IMR-90 (cell line): Measurements from ENCODE around the gene PRR33. TPM values are rescaled to one million over a fixed set of nuclear protein-coding genes. Genes with fewer than 3 reads are reported as not detected.
"Not testable (repeated sequence)": the region's sequence is repeated elsewhere in the genome, so short reads cannot be mapped to it uniquely, and the experiment has no call there.

ENCODE experiments used
- ATAC-seq: fragments of 200-7000 bp; cut with Tn5 transposase; 2 replicates; pipeline ENCODE4 v1.9.1; 2020; ENCODE audit warnings: low read depth, mild to moderate bottlenecking, moderate library complexity
- BruUV-seq: library from RNA; stranded (reverse); fragments of 400-500 nt; replicated peaks from 2 replicates; lab custom pipeline; 2021; lab: Mats Ljungman, UMichigan
- CTCF ChIA-PET: fragments of 300-600 bp; formaldehyde crosslinking; extraction: SDS; loops from one replicate; lab custom pipeline; 2021; ENCODE audit warnings: antibody characterized with exemption; lab: Yijun Ruan, JAX
- POLR2A ChIA-PET: fragments of 300-600 bp; sonication (Branson Sonifier 250); formaldehyde crosslinking; loops from one replicate; lab custom pipeline; 2022; ENCODE audit warnings: antibody characterized with exemption; ENCODE audit not compliant: unreplicated experiment; lab: Charles Lee
- DNase-seq: peaks from one replicate; pipeline ENCODE4 v3.0.0; 2013
- H2AFZ ChIP-seq: replicated peaks from 2 replicates; pipeline ENCODE3; 2013; ENCODE audit warnings: low read length, mild to moderate bottlenecking; ENCODE audit not compliant: poor library complexity
- H2AK5ac ChIP-seq: 2 replicates; pipeline ENCODE4 v1.6.1; 2013; ENCODE audit warnings: low read depth, low read length, inconsistent platforms
- H2AK9ac ChIP-seq: replicated peaks from 2 replicates; pipeline ENCODE3; 2013; ENCODE audit warnings: mild to moderate bottlenecking, low read depth, low read length, moderate library complexity; ENCODE audit not compliant: poor library complexity
- H2BK120ac ChIP-seq: 2 replicates; pipeline ENCODE4 v1.6.1; 2013; ENCODE audit warnings: low read depth, low read length, inconsistent platforms
- H2BK15ac ChIP-seq: 3 replicates; pipeline ENCODE4 v1.6.1; 2013; ENCODE audit warnings: low read depth, low read length, inconsistent platforms
- H2BK20ac ChIP-seq: 2 replicates; pipeline ENCODE4 v1.6.1; 2013; ENCODE audit warnings: low read depth, mild to moderate bottlenecking, inconsistent platforms, low read length, moderate library complexity
- H2BK5ac ChIP-seq: 2 replicates; pipeline ENCODE4 v1.6.1; 2013; ENCODE audit warnings: mild to moderate bottlenecking, low read depth, low read length, inconsistent platforms; ENCODE audit not compliant: poor library complexity, severe bottlenecking
- H3K14ac ChIP-seq: replicated peaks from 2 replicates; pipeline ENCODE4 v1.6.1; 2013; ENCODE audit warnings: low read depth, low read length, inconsistent platforms
- H3K18ac ChIP-seq: 2 replicates; pipeline ENCODE4 v1.6.1; 2013; ENCODE audit warnings: low read depth, low read length, control low read depth
- H3K23ac ChIP-seq: 2 replicates; pipeline ENCODE4 v1.6.1; 2013; ENCODE audit warnings: low read depth, low read length, inconsistent platforms
- H3K27ac ChIP-seq: 2 replicates; pipeline ENCODE4 v1.5.1; 2013; ENCODE audit warnings: mild to moderate bottlenecking, control low read depth, low read length; ENCODE audit not compliant: insufficient read depth
- H3K27me3 ChIP-seq: 2 replicates; pipeline ENCODE4 v1.6.1; 2013; ENCODE audit warnings: low read length; ENCODE audit not compliant: control insufficient read depth, insufficient read depth
- H3K36me3 ChIP-seq: 2 replicates; pipeline ENCODE4 v1.6.1; 2013; ENCODE audit warnings: low read length, mixed read lengths; ENCODE audit not compliant: control insufficient read depth, insufficient read depth
- H3K4ac ChIP-seq: 2 replicates; pipeline ENCODE4 v1.6.1; 2013; ENCODE audit warnings: low read depth, low read length, inconsistent platforms
- H3K4me1 ChIP-seq: 2 replicates; pipeline ENCODE4 v1.6.1; 2013; ENCODE audit warnings: low read length, mixed read lengths; ENCODE audit not compliant: control insufficient read depth, insufficient read depth
- H3K4me2 ChIP-seq: 2 replicates; pipeline ENCODE4 v1.6.1; 2013; ENCODE audit warnings: low read depth, mild to moderate bottlenecking, control low read depth, low read length, moderate library complexity
- H3K4me3 ChIP-seq: 2 replicates; pipeline ENCODE4 v1.5.1; 2013; ENCODE audit warnings: low read depth, mild to moderate bottlenecking, control low read depth, low read length, moderate library complexity; ENCODE audit not compliant: insufficient read depth
- H3K56ac ChIP-seq: 2 replicates; pipeline ENCODE4 v1.6.1; 2013; ENCODE audit warnings: low read length, inconsistent platforms; ENCODE audit not compliant: insufficient read depth; ENCODE audit errors: extremely low read depth
- H3K79me1 ChIP-seq, 2 experiments: 2 replicates each; pipeline ENCODE4 v1.6.1; 2013; ENCODE audit warnings: low read length in 2 of 2, inconsistent platforms in 1 of 2, low read depth in 1 of 2
- H3K9ac ChIP-seq: 2 replicates; pipeline ENCODE4 v1.6.1; 2013; ENCODE audit warnings: low read depth, low read length, control low read depth
- H3K9me1 ChIP-seq: 2 replicates; pipeline ENCODE4 v1.6.1; 2013; ENCODE audit warnings: low read length, inconsistent platforms; ENCODE audit not compliant: insufficient read depth
- H3K9me3 ChIP-seq: 2 replicates; pipeline ENCODE4 v1.6.1; 2013; ENCODE audit warnings: low read length; ENCODE audit not compliant: control insufficient read depth, insufficient read depth
- H4K20me1 ChIP-seq: 2 replicates; pipeline ENCODE4 v1.6.1; 2013; ENCODE audit warnings: low read length, inconsistent platforms; ENCODE audit not compliant: insufficient read depth
- H4K5ac ChIP-seq: 2 replicates; pipeline ENCODE4 v1.6.1; 2013; ENCODE audit warnings: mild to moderate bottlenecking, low read depth, low read length, control low read depth
- H4K8ac ChIP-seq, 2 experiments: 2 replicates each; pipeline ENCODE4 v1.6.1; 2013; ENCODE audit warnings: low read depth in 2 of 2, low read length in 2 of 2, control low read depth in 1 of 2, inconsistent platforms in 1 of 2
- H4K91ac ChIP-seq: 2 replicates; pipeline ENCODE4 v1.6.1; 2013; ENCODE audit warnings: low read depth, low read length, inconsistent platforms; ENCODE audit not compliant: insufficient read depth
- WGBS, 2 experiments: methylation state at CpG; one replicate each; pipeline versions ENCODE4 v1.1.5 to v1.1.7; 2013; ENCODE audit warnings: missing lambda C conversion rate in 2 of 2; ENCODE audit not compliant: insufficient read length in 1 of 2; ENCODE audit errors: extremely low coverage in 2 of 2; 5-methylcytosine and 5-hydroxymethylcytosine counted together
- dilution Hi-C: fragments of 300-500 bp; cut with HindIII; formaldehyde crosslinking; loops from one replicate; pipeline ENCODE4 v1.14.3; 2018; ENCODE audit warnings: low sequenced_read_pairs; ENCODE audit not compliant: unreplicated experiment
- in situ Hi-C: fragments of 300-500 bp; cut with MboI; formaldehyde crosslinking; loops from 3 replicates; pipeline ENCODE4 v1.14.3; 2019; ENCODE audit warnings: low sequenced_read_pairs, inconsistent platforms, mixed read lengths
- intact Hi-C: fragments of 100-400 bp; cut with micrococcal nuclease; formaldehyde crosslinking; loops from 2 replicates; pipeline ENCODE4 v1.10.0; 2022
- polyA plus RNA-seq, 3 experiments: library from polyadenylated mRNA; depleted of rRNA; stranded (reverse); fragments of >200 nt; gene quantifications; 2 replicates each; pipeline ENCODE4 v1.2.3, GENCODE V29; 2012; ENCODE audit warnings: low replicate concordance in 1 of 3
- total RNA-seq: library from RNA; depleted of rRNA; stranded (reverse); fragments of >200 nt; gene quantifications from 2 replicates; pipeline ENCODE4 v1.2.3, GENCODE V29; 2012

PRR33 gene
- total and polyA plus RNA-seq, 2 of the 4 experiments (the other 2 are of a cell fraction), result not detected

GRCh38 chr11:1886551-1886950 is 5.1 kb downstream of the PRR33 start:
- H4K5ac ChIP-seq, H3K27ac ChIP-seq, H3K79me1 ChIP-seq, H3K9me1 ChIP-seq, H3K23ac ChIP-seq, H3K9me3 ChIP-seq, H4K91ac ChIP-seq, H3K4me3 ChIP-seq, H2AFZ ChIP-seq, H3K56ac ChIP-seq, H2BK120ac ChIP-seq, in situ Hi-C loops, H3K36me3 ChIP-seq, H2BK5ac ChIP-seq, DNase-seq, BruUV-seq, ATAC-seq, intact Hi-C loops, H3K4me1 ChIP-seq, CTCF ChIA-PET, H3K4me2 ChIP-seq, H3K9ac ChIP-seq, H4K20me1 ChIP-seq, H2BK15ac ChIP-seq, POLR2A ChIA-PET, H2BK20ac ChIP-seq, H4K8ac ChIP-seq, H3K18ac ChIP-seq, H2AK9ac ChIP-seq, H3K14ac ChIP-seq, H3K4ac ChIP-seq, H2AK5ac ChIP-seq, dilution Hi-C loops: not testable (repeated sequence)
- peaks cover 26% of the 10 kb centered on the region for H3K27me3 ChIP-seq
- WGBS, 2 experiments, result 56% methylated on average over 8 of the region's 13 CpGs; no CpG with 5 or more reads in 1 of the 2 experiments
